ENCODE results near the gene CARD6. TPM values are rescaled to one million over a fixed set of nuclear protein-coding genes. Genes with fewer than 3 reads are reported as not detected.

Gene CARD6
- total and polyA plus RNA-seq, 9 of the 15 experiments (the other 6 are each of a cell fraction or from before 2014, with no cell fraction given): 3.5 to 8.3 (median 5.9) TPM

DNA sequence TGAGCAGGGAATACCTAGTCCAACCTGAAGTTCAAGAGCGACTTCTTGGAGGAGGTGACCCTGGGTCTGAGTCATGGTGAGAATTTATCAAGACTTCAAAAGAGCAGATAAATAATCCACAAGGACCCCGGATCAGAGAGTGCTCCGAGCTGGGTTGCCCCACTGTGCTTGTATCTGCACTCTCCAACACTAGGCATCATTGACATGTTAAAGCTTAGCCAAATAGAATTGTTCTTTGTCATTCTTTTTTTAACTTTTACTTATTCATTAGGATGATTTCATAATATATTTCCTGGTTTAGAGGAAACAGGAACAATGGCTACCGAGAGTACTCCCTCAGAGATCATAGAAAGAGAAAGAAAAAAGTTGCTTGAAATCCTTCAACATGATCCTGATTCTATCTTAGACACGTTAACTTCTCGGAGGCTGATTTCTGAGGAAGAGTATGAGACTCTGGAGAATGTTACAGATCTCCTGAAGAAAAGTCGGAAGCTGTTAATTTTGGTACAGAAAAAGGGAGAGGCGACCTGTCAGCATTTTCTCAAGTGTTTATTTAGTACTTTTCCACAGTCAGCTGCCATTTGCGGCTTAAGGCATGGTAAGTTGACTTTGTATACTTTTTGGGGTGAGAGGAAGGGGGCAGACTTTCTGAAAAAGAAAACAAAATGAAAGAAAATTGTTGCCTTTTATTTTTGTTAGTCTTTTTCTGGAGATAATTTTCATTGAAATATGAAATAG is at the start of gene CARD6 (continued):
- TF ChIP-seq ZNF766 (CRISPR knock-in tag; conservative IDR thresholded peaks at IDR 0.05) (peak; percentile 75), RAD21 (CRISPR knock-in tag; conservative IDR thresholded peaks at IDR 0.05 in 1 of 2, IDR thresholded peaks at IDR 0.05 in 1 of 2) (peak in 1 of 2 experiments; percentile 5; a peak in 2 of 4 replicates), NUFIP1 (IDR thresholded peaks at IDR 0.05; ENCODE audit: partially characterized antibody) (peak; percentile 47), ZFP36 (IDR thresholded peaks at IDR 0.05; ENCODE audit: low read depth, low read length, partially characterized antibody) (peak; percentile 97), MBD2 (IDR thresholded peaks at IDR 0.05; ENCODE audit: borderline replicate concordance, low read depth) (no peak), ZSCAN29 (IDR thresholded peaks at IDR 0.05) (0 out of 2 replicates have a peak, but pooled peaks have one; percentile 22), KDM5B (IDR thresholded peaks at IDR 0.05; ENCODE audit: insufficient replicate concordance, low read depth, low read length) (peak; percentile 49), XRCC3 (IDR thresholded peaks at IDR 0.05) (no peak), GATAD2B (IDR thresholded peaks at IDR 0.05; ENCODE audit: borderline replicate concordance) (0 out of 2 replicates have a peak, but pooled peaks have one; percentile 18), SNRNP70 (optimal IDR thresholded peaks at IDR 0.05; ENCODE audit: low read depth, low read length) (no peak), YY1 (IDR thresholded peaks at IDR 0.05; ENCODE audit: borderline replicate concordance in 1 of 3, control insufficient read depth in 1 of 3, extremely low read depth in 1 of 3, insufficient read depth in 3 of 3, insufficient read length in 1 of 3, insufficient replicate concordance in 2 of 3, low read depth in 1 of 3, low read length in 2 of 3) (peak in 1 of 3 experiments; percentile 84), DMBX1 (CRISPR knock-in tag; IDR thresholded peaks at IDR 0.05; ENCODE audit: borderline replicate concordance) (no peak), POLR2H (tag; IDR thresholded peaks at IDR 0.05; ENCODE audit: low read depth) (peak; percentile 23; the same call in 1 of the 2 replicates), JUN (IDR thresholded peaks at IDR 0.05; ENCODE audit: borderline replicate concordance, low read depth, low read length) (peak; percentile 40; the same call in 1 of the 2 replicates), JUN (CRISPR knock-in tag; IDR thresholded peaks at IDR 0.05; ENCODE audit: borderline replicate concordance) (no peak)
- TF ChIP-seq, protein P1, sequence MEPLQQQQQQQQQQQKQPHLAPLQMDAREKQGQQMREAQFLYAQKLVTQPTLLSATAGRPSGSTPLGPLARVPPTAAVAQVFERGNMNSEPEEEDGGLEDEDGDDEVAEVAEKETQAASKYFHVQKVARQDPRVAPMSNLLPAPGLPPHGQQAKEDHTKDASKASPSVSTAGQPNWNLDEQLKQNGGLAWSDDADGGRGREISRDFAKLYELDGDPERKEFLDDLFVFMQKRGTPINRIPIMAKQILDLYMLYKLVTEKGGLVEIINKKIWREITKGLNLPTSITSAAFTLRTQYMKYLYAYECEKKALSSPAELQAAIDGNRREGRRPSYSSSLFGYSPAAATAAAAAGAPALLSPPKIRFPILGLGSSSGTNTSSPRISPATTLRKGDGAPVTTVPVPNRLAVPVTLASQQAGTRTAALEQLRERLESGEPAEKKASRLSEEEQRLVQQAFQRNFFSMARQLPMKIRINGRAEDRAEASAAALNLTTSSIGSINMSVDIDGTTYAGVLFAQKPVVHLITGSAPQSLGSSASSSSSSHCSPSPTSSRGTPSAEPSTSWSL (CRISPR knock-in tag; IDR thresholded peaks at IDR 0.05; ENCODE audit: borderline replicate concordance): no peak
- TF ChIP-seq, protein P2, sequence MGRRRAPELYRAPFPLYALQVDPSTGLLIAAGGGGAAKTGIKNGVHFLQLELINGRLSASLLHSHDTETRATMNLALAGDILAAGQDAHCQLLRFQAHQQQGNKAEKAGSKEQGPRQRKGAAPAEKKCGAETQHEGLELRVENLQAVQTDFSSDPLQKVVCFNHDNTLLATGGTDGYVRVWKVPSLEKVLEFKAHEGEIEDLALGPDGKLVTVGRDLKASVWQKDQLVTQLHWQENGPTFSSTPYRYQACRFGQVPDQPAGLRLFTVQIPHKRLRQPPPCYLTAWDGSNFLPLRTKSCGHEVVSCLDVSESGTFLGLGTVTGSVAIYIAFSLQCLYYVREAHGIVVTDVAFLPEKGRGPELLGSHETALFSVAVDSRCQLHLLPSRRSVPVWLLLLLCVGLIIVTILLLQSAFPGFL (CRISPR knock-in tag; IDR thresholded peaks at IDR 0.05): 0 out of 2 replicates have a peak, but pooled peaks have one; percentile 32
- TF ChIP-seq, protein P3, sequence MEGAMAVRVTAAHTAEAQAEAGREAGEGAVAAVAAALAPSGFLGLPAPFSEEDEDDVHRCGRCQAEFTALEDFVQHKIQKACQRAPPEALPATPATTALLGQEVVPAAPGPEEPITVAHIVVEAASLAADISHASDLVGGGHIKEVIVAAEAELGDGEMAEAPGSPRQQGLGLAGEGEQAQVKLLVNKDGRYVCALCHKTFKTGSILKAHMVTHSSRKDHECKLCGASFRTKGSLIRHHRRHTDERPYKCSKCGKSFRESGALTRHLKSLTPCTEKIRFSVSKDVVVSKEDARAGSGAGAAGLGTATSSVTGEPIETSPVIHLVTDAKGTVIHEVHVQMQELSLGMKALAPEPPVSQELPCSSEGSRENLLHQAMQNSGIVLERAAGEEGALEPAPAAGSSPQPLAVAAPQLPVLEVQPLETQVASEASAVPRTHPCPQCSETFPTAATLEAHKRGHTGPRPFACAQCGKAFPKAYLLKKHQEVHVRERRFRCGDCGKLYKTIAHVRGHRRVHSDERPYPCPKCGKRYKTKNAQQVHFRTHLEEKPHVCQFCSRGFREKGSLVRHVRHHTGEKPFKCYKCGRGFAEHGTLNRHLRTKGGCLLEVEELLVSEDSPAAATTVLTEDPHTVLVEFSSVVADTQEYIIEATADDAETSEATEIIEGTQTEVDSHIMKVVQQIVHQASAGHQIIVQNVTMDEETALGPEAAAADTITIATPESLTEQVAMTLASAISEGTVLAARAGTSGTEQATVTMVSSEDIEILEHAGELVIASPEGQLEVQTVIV (CRISPR knock-in tag; IDR thresholded peaks at IDR 0.05; ENCODE audit: borderline replicate concordance): no peak
- TF ChIP-seq, protein P4, sequence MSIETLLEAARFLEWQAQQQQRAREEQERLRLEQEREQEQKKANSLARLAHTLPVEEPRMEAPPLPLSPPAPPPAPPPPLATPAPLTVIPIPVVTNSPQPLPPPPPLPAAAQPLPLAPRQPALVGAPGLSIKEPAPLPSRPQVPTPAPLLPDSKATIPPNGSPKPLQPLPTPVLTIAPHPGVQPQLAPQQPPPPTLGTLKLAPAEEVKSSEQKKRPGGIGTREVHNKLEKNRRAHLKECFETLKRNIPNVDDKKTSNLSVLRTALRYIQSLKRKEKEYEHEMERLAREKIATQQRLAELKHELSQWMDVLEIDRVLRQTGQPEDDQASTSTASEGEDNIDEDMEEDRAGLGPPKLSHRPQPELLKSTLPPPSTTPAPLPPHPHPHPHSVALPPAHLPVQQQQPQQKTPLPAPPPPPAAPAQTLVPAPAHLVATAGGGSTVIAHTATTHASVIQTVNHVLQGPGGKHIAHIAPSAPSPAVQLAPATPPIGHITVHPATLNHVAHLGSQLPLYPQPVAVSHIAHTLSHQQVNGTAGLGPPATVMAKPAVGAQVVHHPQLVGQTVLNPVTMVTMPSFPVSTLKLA (conservative IDR thresholded peaks at IDR 0.05): peak; percentile 55 to 72
